GM19025 (cell line): ENCODE measurements around the gene MATN1.
A peak's percentile ranks its signal among the peaks of the same experiment; 100 is the strongest.

Experiments used
- ATAC-seq: cut with Tn5 transposase; IDR thresholded peaks from one replicate; pipeline ENCODE4 v1.9.1; 2021; ENCODE audit warnings: mild to moderate bottlenecking, low read depth, moderate library complexity; ENCODE audit not compliant: unreplicated experiment

Gene MATN1

DNA sequence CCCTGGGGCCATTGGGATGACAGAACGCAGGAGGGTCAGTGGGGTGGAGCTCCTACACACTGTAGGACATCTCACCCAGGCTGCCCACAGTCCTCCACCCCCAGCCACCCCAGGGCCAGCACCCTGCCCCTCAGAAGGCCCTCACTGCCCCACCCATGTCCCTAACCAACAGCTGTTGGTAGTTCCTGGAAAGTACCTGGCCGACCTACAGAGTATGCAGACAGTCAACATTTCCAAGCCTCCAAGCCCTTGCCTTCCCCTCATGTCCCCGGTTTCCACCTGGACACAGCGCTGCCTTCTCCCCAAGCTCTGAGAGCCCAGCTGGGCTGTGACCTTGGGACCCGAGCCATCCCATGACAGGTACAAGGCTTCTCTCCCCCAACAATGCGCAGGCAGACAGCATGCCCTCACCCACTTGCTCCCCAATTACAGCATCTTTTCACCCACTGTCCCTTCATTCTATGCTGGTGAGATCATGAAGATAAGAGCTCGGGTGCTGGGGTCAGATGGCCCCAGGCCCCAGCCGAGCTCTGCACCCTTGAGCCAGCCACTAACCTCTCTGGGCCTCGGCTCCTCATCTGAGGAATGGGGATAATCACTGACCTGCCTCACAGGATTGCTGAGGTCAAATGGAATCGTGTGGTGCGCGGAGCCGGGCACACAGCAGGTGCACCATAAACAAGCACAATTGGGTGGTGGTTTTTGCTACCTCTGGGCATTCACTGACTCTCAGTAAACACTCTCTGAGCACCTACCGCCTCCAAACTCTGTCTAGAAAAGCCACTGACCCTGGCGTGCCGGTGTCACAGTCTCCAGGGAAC is 23.0 kb upstream of the MATN1 start:
- no peak for ATAC-seq

DNA sequence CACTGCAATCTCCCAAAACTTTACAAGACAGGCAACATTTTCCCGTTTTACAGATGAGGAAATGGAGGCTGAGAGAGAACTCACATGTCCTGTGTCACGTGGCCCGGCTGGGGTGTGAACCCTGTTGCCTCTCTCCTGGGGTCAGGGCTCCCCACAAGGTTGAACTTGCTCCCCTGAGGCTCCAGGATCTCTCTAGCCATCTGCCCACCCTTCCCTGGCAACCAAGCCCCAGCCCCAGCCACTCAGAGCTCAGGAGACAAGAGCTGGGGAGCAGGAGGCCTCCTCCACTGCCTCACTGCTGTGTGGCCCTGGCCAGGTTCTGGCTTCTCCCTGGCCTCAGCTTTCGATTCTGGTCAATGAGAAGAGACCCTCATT is 22.4 kb upstream of the MATN1 start:
- ATAC-seq: no peak

DNA sequence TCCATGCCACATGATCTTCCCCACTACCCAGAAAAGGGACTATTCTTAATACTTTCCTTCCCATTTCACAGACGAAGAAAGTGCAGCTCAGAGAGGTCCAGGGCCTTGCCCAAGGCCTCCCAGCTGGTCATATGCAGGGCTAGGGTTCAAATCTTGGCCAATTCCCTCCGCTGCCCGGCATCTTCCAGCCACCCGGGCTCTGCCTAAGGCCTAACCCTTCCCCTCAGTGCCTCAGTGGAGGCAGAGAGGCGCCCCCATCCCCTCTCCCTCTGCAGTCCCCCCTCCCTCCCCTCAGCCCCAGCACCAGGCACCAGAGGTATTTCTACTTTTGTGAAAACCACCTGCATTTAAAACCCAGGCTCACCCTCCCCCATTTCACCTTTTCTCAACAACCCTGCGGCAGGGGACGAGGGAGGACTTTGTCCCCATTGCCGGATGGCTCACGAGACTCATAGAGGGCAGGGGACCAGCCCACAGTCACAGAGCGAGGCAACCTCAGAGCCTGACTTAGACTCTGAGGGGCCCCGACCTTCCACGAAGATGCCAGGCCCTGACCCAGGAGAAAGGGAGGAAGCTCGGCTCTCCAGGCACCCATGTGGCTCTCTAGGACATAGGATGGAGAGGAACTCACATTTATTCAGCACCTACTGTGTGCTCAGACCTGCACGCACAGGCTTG is 21.9 kb upstream of the MATN1 start:
- no peak for ATAC-seq

DNA sequence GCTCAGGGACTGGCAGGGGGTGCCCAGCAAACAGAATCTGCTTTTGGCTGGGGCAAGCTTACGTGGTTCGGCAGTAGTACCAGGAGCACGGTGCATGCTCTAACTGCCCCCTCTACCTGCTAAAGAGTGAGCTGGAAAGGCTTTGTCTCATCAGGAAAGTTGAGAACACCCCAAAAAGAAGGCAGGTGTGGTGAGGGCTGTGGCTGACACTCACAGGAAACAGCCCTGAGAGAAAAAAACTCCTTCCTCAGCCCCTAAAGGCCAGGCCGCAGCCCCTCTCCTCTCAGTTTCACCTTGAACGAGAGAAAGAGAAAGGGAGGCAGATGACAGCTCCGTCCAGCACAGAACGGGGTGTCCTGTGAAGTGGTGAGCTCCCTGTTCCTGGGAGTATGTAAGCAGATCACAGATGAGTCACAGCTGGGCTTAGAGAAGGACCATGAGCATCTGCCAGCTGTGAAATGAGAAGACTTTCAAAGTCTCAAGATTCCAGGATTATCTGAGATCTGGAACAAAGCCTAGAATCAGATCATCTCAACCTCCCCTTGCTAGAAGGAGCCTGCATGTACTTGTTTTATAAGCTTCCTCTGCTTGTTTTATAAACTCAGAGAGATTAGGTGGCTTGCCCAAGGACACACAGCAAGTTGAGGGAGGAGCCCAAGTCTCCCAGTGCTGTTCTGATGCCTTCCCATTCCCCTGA is 20.8 kb upstream of the MATN1 start:
- ATAC-seq: peak; percentile 25

DNA sequence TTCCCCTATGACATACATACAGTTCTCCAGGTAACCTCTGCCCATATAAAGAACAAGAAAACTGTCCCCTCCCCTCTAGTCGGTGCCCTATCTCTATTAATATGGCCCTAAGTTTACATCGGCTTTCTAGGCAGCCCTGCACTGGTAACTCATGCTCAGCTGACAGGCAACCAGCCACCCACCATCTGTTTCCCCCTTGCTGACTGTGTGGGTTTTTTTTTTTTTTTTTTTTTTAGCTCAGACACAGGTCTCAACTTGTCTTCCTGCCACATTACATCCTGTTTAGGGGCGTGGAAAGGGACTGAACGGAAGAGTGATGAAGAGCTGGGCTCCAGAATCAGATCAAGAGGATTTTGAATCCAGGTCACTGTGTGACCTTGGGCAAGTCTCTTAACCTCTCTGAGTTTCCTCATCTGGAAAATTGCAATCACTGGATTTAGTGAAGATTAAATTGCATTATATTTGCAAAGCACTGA is 20.2 kb upstream of the MATN1 start:
- ATAC-seq: no peak

DNA sequence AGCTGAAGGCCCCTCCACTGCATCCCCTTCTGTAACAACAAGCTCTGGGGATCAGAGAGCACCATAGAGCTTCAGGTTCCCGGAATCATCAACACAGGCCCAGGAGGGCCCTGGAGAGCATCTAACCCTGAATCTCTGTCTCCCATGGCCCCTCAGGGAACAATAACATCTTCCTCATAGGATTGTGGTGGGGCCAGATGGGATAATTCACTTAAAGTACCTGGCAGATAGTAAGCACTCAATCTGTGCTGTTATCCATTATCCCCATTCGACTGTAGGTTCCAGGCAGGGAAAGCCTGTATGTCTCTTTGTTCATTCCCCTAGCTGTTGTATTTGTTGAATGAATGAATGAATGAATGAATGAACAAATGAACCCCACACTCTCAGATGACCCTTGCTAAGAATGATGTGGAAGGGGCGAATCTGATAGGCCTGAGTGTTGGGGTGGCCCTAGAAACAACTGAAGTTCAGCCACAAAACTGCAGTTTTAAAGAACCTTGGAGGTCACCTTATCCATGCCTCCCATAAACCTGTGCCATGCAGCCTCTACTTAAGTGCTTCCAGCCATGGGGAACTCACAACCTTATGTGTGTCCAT is 19.7 kb upstream of the MATN1 start:
- ATAC-seq: no peak

DNA sequence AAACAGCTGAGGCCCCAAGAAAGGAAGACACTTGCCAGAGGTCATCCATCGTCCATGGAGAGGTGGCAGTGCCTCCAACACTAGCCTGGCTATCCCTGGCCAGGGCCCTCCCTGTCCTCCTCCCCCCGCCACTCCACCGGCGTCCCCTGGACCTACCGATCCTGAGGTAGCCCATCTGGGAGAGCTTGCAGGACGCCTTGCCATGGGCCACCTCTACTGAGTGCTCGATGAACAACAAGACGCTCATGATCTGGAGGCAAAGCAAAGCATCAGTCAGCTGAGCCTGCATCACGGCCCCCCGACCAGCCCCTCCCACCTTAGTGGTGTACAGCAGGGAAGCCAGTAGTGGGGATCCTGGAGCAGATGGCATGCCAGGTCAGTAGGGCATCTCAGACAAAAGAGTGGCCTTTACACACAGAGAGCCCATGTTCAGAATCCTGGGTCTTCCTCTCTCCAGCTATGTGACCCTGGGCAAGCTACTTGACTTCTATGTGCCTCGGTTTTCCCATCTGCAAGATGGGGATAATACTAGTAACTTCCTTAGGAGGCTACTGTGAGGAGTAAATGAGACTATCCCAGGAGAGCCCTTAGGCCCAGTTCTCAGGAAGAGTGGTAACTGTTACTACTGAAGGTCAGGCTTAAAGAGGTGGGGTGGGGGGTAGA is 19.0 kb upstream of the MATN1 start:
- no peak for ATAC-seq

DNA sequence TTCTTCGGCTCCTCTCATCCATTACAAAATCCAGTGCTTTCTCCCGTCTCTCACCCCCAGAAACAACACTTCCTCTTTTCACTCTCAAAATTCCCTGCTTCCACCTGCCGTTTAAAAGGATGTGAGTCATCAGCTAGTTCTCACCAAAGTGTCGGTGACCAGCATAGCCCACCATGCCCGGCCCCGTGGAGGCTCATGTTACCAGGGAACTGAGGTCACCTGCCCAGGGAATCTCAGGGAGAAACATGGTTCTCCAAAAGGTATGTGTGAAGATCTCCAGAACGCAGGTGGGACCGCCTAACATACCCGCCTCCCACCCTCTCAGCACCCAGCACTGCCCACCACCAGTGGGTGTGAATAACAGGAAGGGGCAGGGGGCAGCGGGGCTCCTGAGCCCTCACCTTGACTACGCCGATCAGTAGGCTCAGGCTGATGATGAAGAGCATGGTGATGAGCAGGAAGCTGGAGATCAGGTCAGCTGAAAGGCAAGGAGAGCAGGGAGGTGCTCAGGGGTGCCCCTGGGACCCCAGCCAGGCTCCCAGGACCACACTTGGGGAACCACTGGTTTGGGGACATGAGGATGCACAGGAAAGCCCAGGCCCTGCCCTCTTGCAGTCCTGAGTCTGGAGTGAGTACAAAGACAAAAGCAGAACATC is 18.0 kb upstream of the MATN1 start:
- ATAC-seq: no peak

DNA sequence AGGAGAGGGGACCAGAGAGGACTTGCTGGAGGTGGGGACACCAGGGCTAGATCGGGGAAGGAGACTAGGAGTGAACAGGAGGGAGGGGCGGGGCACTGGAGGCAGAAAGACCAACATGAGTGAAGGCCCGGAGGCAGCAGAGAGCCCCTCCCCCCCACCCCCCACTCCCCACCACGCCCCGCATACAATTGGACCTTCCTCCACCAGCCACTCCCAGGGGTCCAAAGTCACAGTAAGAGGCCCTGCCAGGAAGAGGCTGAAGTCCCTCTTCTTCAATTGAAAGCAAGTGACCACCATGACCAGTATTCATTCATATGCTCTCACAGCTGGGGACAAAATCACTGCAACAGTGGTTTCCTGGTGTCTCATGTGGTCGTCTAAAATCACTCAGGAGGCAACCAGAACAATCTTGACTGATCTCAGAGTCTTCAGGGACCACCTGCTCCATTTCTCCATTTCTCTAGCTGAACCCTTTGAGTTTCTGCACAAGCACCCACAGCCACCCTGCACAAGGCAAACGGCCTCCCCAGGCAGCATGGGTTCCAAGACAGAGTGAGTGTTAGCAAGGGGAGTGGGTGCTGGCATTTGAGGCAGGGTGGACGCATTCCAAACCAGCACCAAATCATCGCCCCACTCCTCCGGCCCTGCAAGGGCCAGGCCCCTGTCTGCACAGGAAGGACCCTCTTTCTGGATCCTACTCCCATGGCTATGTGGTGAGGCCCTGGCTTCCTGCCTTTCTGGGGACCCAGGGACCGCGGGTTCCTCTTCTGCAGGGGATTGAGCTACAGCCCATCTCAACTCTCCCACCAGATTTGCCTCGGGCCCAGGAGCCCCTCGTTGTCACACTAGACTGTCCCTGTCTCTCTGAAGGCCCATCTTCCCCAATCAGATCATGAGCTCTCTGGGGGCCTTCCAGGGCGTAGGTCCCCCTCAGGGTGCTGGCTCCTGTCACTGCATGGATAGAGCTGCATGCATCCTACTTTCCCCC is 17.2 kb upstream of the MATN1 start:
- no peak for ATAC-seq

DNA sequence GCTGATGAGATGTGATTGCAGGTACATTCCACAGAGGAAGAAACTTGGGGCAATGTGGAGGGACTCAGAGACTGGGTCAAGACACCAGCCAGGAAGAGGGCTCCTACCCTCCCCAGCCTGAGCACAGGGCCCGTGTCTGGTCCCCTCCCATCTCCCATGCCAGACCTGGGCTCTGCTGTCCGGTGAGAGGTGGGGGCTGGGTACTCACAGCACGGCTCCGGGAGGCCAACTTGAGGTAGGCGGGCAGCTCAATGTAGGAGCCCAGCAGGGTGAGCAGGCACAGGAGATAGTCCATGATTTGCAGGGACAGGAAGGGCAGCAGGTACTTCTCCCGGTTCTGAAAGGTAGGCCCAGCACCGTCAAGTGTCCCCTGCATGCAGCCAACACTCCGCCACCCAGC is 16.2 kb upstream of the MATN1 start:
- no peak for ATAC-seq

DNA sequence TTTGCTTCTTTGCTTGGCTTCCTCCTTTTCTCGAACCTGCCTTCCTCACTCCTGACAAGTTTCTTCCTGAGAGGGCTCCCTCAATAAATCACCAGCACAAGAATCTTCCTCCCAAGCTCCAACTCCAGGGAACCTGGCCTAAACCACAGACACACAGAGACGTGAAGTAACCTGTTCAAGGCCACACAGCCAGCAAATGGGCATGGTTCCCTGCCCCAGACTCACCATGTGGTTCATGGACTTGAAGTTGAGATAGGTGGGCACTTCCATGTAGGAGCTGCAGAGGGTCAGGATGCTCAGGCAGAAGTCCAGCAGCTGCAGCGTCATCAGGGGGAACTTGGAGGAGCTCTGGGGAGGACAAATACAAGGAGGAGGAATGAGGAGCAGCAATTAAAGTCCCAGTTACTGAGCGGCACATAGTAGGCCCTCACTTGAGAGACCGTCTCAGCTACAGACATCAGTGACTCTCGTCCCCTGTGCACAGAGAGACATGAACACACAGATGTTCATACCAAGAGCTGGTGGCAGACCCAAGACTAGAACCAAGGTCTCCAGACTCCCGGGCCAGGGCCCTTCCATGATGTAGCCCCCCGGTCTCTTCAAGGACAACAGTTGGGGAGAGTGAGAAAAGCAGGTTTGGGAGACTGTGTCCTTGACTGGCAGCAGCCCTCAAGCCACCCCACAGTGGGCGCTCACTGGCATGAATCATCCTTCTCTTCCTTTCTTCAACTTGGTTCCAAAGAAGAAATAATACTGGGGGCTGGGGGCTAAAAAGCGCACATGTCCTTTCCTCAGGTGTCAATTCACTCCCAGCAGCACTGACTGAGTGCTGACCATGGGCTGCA is 15.6 kb upstream of the MATN1 start:
- no peak for ATAC-seq

DNA sequence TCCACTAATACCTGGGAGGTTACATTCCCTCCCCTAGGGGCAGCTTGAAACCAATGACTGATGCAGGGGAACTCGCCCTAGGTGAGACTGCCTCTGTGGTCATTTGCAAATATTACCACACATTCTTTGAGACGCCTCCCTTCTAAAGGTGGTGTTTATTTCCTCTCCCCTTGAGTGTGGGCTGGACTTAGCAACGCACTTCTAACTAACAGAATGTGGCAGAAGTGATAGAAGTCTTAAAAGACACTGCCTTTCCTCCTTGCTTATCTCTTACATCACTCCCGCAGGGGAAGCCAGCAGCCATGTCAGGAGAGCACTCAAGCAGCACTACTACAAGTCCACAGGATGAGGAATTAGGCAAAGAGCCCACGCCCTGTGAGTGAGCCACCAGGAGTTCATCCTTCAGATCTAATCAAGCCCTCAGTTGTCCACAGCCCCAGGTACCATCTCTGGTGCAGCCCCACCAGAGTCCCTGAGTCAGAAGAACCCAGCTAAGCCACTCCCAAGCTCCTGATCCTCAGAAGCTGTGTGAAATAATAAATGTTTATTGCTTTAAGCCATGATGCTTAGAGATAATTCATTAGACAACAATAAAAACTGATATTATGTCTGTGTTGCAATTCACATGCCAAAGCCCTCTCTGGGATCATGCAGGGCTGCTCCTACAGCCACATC is 14.8 kb upstream of the MATN1 start:
- ATAC-seq: no peak

DNA sequence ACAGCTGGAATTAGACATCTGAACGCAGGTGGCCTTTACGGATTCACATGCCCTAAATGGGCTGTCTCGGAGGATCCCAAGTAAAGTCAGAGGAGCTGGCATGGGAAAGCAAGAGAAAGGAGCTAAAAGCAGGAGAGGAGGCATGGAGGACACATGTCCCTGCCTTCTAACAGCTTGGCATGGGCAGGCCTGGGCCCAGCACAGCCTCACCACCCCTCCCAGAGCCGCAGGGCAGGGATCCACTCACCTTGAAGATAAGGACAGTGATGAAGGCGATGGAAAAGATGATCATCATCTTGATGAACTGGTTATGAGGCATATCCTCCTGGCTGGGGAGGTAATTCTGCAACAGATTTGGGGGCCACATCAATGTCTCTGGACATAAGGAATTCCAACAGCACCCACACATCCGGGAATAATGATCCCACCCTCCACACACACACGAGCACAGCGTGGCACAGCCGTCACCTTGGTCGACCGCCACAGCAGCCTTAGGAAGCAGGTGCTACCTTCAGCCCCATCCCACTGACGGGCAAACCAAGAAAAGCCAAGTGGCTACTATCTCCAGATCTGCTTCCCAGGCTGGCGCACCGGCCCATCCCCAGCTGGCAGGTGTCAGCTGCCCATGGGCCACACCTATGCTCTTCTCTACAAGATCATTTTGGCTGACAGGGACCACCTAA is 14.1 kb upstream of the MATN1 start:
- ATAC-seq: no peak

DNA sequence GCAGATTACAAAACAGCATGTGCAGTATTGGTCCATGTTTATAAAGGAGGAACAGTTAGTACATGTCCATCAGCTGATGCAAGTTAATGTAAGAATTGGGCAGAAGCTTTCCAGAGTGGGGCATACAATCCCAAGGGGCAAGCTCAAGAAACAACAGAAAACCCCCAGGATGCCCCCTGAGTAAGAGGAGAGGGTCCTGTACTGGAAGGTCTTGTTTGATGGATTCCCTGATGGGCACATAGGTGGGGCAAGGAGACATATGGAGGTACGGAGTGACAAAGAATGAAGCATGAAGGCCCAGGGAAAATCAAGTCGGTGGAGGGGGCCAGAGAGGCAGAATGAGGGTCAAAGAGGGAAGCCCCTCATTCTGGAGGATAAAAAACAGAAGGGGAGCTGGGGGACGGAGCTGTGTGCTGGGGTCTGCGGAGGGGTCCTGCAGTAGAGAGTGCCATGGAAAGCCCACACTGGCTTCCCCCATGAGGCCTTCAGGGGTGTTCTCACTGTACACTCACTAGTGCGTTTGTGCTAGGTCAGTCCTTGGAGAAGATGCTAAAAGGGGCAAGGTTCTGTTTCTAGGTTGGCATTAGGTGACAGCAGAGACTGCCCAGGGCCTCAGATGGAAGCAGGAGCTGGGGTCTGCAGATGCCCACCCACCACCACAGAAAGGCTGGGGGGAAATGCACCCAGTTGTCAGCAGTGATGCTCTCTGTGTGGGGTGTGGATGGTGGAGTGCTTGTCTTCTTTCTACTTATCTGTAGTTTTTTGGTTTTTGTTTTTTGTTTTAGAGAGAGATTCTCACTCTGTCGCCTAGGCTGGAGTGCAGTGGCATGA is 12.5 kb upstream of the MATN1 start:
- no peak for ATAC-seq

DNA sequence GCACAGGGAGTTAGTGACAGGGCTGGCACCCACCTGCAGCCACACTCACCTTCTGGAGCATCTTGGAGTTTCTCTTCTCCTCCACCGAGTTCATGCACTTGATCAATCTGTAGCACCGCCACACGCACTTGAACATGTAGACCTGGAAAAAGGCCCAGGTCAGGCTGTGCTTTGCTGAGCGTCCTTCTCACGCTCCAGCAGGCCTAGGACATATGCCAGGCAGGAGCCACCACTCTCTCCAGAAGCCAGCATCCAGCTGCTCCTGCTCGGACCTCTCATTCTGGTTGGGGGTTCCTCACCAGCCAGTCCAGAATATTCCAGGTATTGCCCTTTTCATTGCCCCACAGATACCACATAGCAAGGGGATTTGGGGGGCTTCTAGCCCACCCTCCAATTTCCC is 11.7 kb upstream of the MATN1 start:
- no peak for ATAC-seq

DNA sequence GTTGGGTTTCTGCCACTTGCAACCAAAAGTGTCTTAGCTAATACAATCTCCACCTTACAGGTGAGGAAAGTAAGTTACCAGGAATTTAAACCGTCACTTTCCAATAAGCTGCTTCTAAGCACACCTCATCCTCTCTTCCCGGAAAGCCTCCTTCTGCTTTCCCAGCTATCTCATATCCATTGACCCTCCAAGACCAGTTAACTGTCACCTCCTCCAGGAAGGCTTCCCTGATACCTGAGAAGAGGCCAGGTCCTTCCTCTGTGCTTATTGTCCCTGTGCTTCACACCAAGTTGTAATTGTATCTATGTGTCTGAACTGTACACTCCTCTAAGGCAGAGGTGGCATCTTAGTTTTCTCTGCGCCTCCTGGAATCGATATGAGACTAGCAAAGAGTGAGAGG is 11.2 kb upstream of the MATN1 start:
- ATAC-seq: no peak
